Sigmoid colon (tissue), 7 donors: ENCODE data around the gene ARHGEF10L. TPM values are rescaled to one million over a fixed set of nuclear protein-coding genes. Genes with fewer than 3 reads are reported as not detected.

Experiments
- DNase-seq: peaks from one replicate; pipeline ENCODE4 v3.0.0-alpha.2; 2019
- H3K27ac ChIP-seq, 4 donors: fragments of 200-600 bp; sonication (generic); one replicate each; pipeline ENCODE4 v1.5.1; 2016 to 2019; ENCODE audit warnings: mild to moderate bottlenecking in 1 of 4
- H3K27me3 ChIP-seq, 3 donors: fragments of 200-600 bp; sonication (generic); one replicate each; pipeline ENCODE4 v1.5.1; 2019; ENCODE audit warnings: mild to moderate bottlenecking in 1 of 3
- H3K36me3 ChIP-seq, 4 donors: fragments of 200-600 bp; sonication (generic); one replicate each; pipeline ENCODE4 v1.5.1; 2016 to 2019
- H3K4me1 ChIP-seq, 4 donors: fragments of 200-600 bp; sonication (generic); one replicate each; pipeline ENCODE4 v1.5.1; 2017 to 2019
- H3K4me3 ChIP-seq, 4 donors: fragments of 200-600 bp; sonication (generic); one replicate each; pipeline ENCODE4 v1.5.1; 2017 to 2019; ENCODE audit warnings: mild to moderate bottlenecking in 2 of 4, moderate library complexity in 1 of 4
- H3K9me3 ChIP-seq, 4 donors: fragments of 200-600 bp in 3 of 4; sonication (generic) in 3 of 4; one replicate each; pipeline versions ENCODE4 v1.5.1 to v1.6.1; 2013 to 2019
- CTCF ChIP-seq, 4 experiments: fragments of 450-650 bp in 3 of 4; fragments of 200-600 bp in 1 of 4; IDR thresholded peaks; one replicate each; pipeline ENCODE4 v1.5.1; 2016 to 2019; ENCODE audit warnings: antibody characterized with exemption in 4 of 4, mild to moderate bottlenecking in 3 of 4, moderate library complexity in 2 of 4
- EP300 ChIP-seq, 4 donors: sonication (generic); formaldehyde crosslinking; IDR thresholded peaks; one replicate each; pipeline ENCODE4 v1.6.1; 2017; ENCODE audit warnings: antibody characterized with exemption in 4 of 4
- POLR2A ChIP-seq, 2 donors: fragments of 450-650 bp; IDR thresholded peaks; one replicate each; pipeline ENCODE4 v1.6.1; 2016; ENCODE audit warnings: antibody characterized with exemption in 2 of 2, mild to moderate bottlenecking in 2 of 2, moderate library complexity in 2 of 2
- POLR2AphosphoS5 ChIP-seq, 4 donors: sonication (generic); formaldehyde crosslinking; IDR thresholded peaks; one replicate each; pipeline ENCODE4 v1.6.1; 2017; ENCODE audit warnings: antibody characterized with exemption in 4 of 4
- WGBS, 2 donors: extraction: QIAGEN DNeasy Blood & Tissue Kit; methylation state at CpG; one replicate each; pipeline ENCODE4 v1.1.7; 2013; 5-methylcytosine and 5-hydroxymethylcytosine counted together
- intact Hi-C: fragments of 100-400 bp; cut with DNase I; formaldehyde crosslinking; loops from one replicate; pipeline ENCODE4 v1.15.1; 2023
- polyA plus RNA-seq, 3 donors: library from polyadenylated mRNA; stranded (reverse); fragments of 200-250 nt; gene quantifications; one replicate each; pipeline ENCODE4 v1.2.3, GENCODE V29; 2013
- total RNA-seq, 4 donors: library from RNA; depleted of rRNA; stranded (reverse); fragments of >200 nt; gene quantifications; one replicate each; pipeline ENCODE4 v1.1.0, GENCODE V29; 2016
- donor health status: healthy with polysubstance abuse.
- donor health status: Bipolar disorder and iron deficiency.
- donor health status: healthy.

The ARHGEF10L gene
- total and polyA plus RNA-seq, 7 donors = 25.0 to 76.2 (median 33.0) TPM

- H3K4me3 ChIP-seq = no peak overlapping the region
- peaks cover 0 to 15% (median 6%) of the 10 kb centered on the region in 4 donors for H3K36me3 ChIP-seq
- no peak overlapping the region for H3K27ac ChIP-seq
- no peaks in the 10 kb centered on the region for H3K27me3 ChIP-seq
- TF ChIP-seq POLR2AphosphoS5 (IDR thresholded peaks at IDR 0.05) (no peak), CTCF (IDR thresholded peaks at IDR 0.05) (no peak), POLR2A (IDR thresholded peaks at IDR 0.05) (no peak), EP300 (IDR thresholded peaks at IDR 0.05) (no peak)
- intact Hi-C loops = no loop called here
- 84 to 88% methylated on average over 5 of the region's 5 CpGs for WGBS, 2 donors
- H3K9me3 ChIP-seq = no peaks in the 10 kb centered on the region
- no peak for DNase-seq
- peaks cover 0 to 37% (median 22%) of the 10 kb centered on the region in 4 donors for H3K4me1 ChIP-seq
These were observed 54.5 kb downstream of the ARHGEF10L start for GRCh38 chr1:17594026-17594425.

GRCh38 chr1:17594690-17595601 lies 55.4 kb downstream of the ARHGEF10L start:
- 32 to 55% methylated on average over 8 of the region's 8 CpGs for WGBS, 2 donors
- peaks cover 0 to 15% (median 6%) of the 10 kb centered on the region in 4 donors for H3K36me3 ChIP-seq
- DNase-seq = no peak
- H3K4me3 ChIP-seq = no peak overlapping the region
- peaks cover 0 to 28% (median 17%) of the 10 kb centered on the region in 4 donors for H3K4me1 ChIP-seq
- no peaks in the 10 kb centered on the region for H3K9me3 ChIP-seq
- H3K27me3 ChIP-seq = no peaks in the 10 kb centered on the region
- intact Hi-C loops = no loop called here
- TF ChIP-seq POLR2A (IDR thresholded peaks at IDR 0.05) = no peak
- TF ChIP-seq EP300 (IDR thresholded peaks at IDR 0.05) = no peak
- no peak for TF ChIP-seq CTCF (IDR thresholded peaks at IDR 0.05)
- TF ChIP-seq POLR2AphosphoS5 (IDR thresholded peaks at IDR 0.05) = no peak
- H3K27ac ChIP-seq = peak overlapping the region in 1 of 4 donors; percentile 51

GRCh38 chr1:17595602-17595925 lies 56.1 kb downstream of the ARHGEF10L start:
- H3K27ac ChIP-seq = peak overlapping the region in 3 of 4 donors; percentile 32 to 51 (median 41)
- no peaks in the 10 kb centered on the region for H3K9me3 ChIP-seq
- DNase-seq = no peak
- TF ChIP-seq EP300 (IDR thresholded peaks at IDR 0.05) (no peak), CTCF (IDR thresholded peaks at IDR 0.05) (no peak), POLR2A (IDR thresholded peaks at IDR 0.05) (no peak), POLR2AphosphoS5 (IDR thresholded peaks at IDR 0.05) (no peak)
- H3K4me3 ChIP-seq = no peak overlapping the region
- WGBS, 2 donors = 22 to 67% methylated on average over 10 of the region's 10 CpGs
- H3K36me3 ChIP-seq = peaks cover 0 to 15% (median 6%) of the 10 kb centered on the region in 4 donors
- H3K27me3 ChIP-seq = no peaks in the 10 kb centered on the region
- intact Hi-C loops = no loop called here
- H3K4me1 ChIP-seq = peaks cover 0 to 29% (median 15%) of the 10 kb centered on the region in 4 donors

GRCh38 chr1:17596186-17596585 lies 56.7 kb downstream of the ARHGEF10L start:
- H3K4me3 ChIP-seq = no peak overlapping the region
- TF ChIP-seq EP300 (IDR thresholded peaks at IDR 0.05) (no peak), POLR2A (IDR thresholded peaks at IDR 0.05) (peak in 1 of 2 donors; percentile 26)
- H3K4me1 ChIP-seq = peaks cover 0 to 29% (median 13%) of the 10 kb centered on the region in 4 donors
- peaks cover 0 to 15% (median 6%) of the 10 kb centered on the region in 4 donors for H3K36me3 ChIP-seq
- WGBS, 2 donors = 22 to 77% methylated on average over 9 of the region's 9 CpGs
- no peaks in the 10 kb centered on the region for H3K27me3 ChIP-seq
- peak overlapping the region in 3 of 4 donors; percentile 32 to 51 (median 41) for H3K27ac ChIP-seq
- intact Hi-C loops = no loop called here
- no peaks in the 10 kb centered on the region for H3K9me3 ChIP-seq
- DNase-seq = no peak
